ENCODE measurements around the gene PCSK6. TPM values are rescaled to one million over a fixed set of nuclear protein-coding genes. Genes with fewer than 3 reads are reported as not detected.
A peak's percentile ranks its signal among the peaks of the same experiment; 100 is the strongest.

The PCSK6 gene
- total RNA-seq, 2 experiments from 2014 or later: 1.4 to 2.1 TPM

DNA sequence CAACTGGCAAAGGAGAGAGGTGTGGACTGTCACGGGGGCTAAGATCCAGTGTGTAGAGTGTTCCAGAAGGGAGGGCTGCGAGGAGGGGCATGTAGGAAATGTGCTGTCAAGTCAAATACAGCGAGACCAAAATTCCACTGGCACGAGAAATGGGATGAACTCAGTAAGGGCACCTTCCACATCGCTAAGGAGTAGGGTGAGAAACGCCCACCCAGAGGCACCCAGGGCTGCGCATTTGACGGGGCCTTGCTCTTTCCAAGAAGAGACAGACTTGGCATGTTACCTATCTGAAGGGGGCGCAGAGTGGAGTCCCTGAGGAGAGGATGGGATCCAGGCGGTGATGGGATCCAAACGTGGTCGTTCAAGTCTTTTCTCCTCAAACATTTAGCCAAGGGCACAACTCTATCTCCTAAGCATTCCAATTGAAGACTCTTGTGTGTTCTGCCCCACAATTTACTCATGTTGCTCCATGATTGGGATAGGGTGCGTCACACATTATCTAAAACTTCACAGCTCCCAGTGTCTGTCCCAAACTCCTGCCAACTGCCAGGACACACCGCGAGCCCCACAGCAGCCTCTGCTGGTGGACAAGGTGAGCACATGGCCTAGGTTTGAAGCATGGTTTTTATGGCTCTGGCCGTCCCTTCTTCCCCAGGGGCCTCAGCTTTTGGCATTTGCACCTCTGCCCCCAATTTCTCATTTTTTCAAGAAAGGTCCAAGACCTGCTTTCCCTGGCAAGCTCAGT lies 219.9 kb downstream of the PCSK6 start:
- Mint-ChIP-seq H3K4me1 (peaks cover 1% of the 10 kb centered on the region), H3K4me3 (no peak overlapping the region), H3K36me3 (peaks cover 17% of the 10 kb centered on the region), H3K27me3 (no peaks in the 10 kb centered on the region), H3K27ac (no peak overlapping the region), H3K9me3 (no peaks in the 10 kb centered on the region)
- ATAC-seq (ENCODE audit: low read depth) (no peak), DNase-seq (no peak)
- POLR2A ChIA-PET: no interaction called here

- ATAC-seq (ENCODE audit: low read depth) (no peak), DNase-seq (no peak)
- Mint-ChIP-seq H3K4me3 (no peak overlapping the region), H3K4me1 (peaks cover 6% of the 10 kb centered on the region), H3K27ac (no peak overlapping the region), H3K9me3 (no peaks in the 10 kb centered on the region), H3K27me3 (no peaks in the 10 kb centered on the region), H3K36me3 (peaks cover 11% of the 10 kb centered on the region)
- POLR2A ChIA-PET: interaction anchor here (0.9 kb wide), 1 partner anchor 9 kb away, joined by 3 read pairs; no protein-coding TSS in a partner anchor
These were observed 222.0 kb downstream of the PCSK6 start for GRCh38 chr15:101267320-101268104.

DNA sequence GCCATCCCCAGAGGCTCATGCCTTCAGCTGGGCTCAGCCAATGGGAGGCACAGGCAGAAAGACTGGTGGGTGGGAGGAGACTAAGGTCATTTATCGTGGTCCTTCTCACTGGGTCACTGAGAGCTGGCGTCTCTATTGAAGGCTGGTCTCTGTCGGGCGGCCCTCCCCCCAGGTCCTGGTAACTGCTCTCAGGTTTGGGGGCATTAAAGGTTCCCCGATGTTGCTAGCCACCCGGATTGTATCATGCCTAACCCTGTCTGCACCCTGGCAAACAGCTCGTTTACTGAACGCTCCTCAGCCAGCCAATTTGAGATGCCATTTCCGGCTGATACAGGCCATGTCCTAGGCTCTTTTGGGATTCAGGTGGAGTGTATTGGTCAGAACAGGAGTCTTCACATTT lies 222.7 kb downstream of the PCSK6 start:
- Mint-ChIP-seq H3K27ac (no peak overlapping the region), H3K36me3 (peaks cover 10% of the 10 kb centered on the region), H3K9me3 (no peaks in the 10 kb centered on the region), H3K4me1 (peaks cover 6% of the 10 kb centered on the region), H3K27me3 (peaks cover 3% of the 10 kb centered on the region), H3K4me3 (no peak overlapping the region)
- ATAC-seq (ENCODE audit: low read depth): no peak
- POLR2A ChIA-PET: no interaction called here
- no peak for DNase-seq

DNA sequence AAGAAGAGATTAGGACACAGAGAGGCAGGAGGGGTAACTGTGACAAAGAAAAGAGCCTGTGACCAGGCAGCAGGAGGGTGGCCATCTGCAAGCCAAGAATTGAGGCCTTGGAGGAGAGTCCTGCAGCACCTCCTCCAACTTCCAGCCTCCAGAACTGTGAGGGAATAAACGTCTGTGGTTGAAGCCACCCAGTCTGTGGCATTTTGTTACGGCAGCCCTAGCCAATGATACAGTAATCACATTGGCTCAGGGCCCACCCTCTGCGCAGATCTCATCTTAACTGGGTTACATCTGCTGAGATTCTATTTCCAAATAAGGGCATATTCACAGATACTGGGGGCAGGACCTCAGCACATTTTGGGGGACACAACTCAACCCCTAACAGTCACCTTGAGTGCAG lies 223.5 kb downstream of the PCSK6 start:
- H3K27ac Mint-ChIP-seq: no peak overlapping the region
- ATAC-seq (ENCODE audit: low read depth): no peak
- POLR2A ChIA-PET: no interaction called here
- no peak for DNase-seq
- H3K27me3 Mint-ChIP-seq: peaks cover 3% of the 10 kb centered on the region
- no peaks in the 10 kb centered on the region for H3K9me3 Mint-ChIP-seq
- peaks cover 6% of the 10 kb centered on the region for H3K4me1 Mint-ChIP-seq
- peaks cover 3% of the 10 kb centered on the region for H3K36me3 Mint-ChIP-seq
- H3K4me3 Mint-ChIP-seq: no peak overlapping the region

GRCh38 chr15:101264911-101265641 lies 224.4 kb downstream of the PCSK6 start:
- POLR2A ChIA-PET: no interaction called here
- H3K9me3 Mint-ChIP-seq: no peaks in the 10 kb centered on the region
- no peak overlapping the region for H3K27ac Mint-ChIP-seq
- DNase-seq (no peak), ATAC-seq (ENCODE audit: low read depth) (no peak)
- H3K36me3 Mint-ChIP-seq: peaks cover 2% of the 10 kb centered on the region
- peaks cover 6% of the 10 kb centered on the region for H3K4me1 Mint-ChIP-seq
- H3K4me3 Mint-ChIP-seq: no peak overlapping the region
- peaks cover 3% of the 10 kb centered on the region for H3K27me3 Mint-ChIP-seq

GRCh38 chr15:101264011-101264410 lies 225.5 kb downstream of the PCSK6 start:
- no peak for ATAC-seq (ENCODE audit: low read depth)
- Mint-ChIP-seq H3K4me1 (peaks cover 6% of the 10 kb centered on the region), H3K4me3 (no peak overlapping the region), H3K9me3 (no peaks in the 10 kb centered on the region), H3K36me3 (no peaks in the 10 kb centered on the region), H3K27me3 (peaks cover 10% of the 10 kb centered on the region), H3K27ac (no peak overlapping the region)
- no peak for DNase-seq
- POLR2A ChIA-PET: no interaction called here

- DNase-seq (no peak), ATAC-seq (ENCODE audit: low read depth) (no peak)
- Mint-ChIP-seq H3K27me3 (peaks cover 14% of the 10 kb centered on the region), H3K4me1 (peaks cover 4% of the 10 kb centered on the region), H3K4me3 (no peak overlapping the region), H3K9me3 (no peaks in the 10 kb centered on the region), H3K36me3 (no peaks in the 10 kb centered on the region), H3K27ac (no peak overlapping the region)
- POLR2A ChIA-PET: interaction anchor here (1.2 kb wide), 1 partner anchor 11 kb away, joined by 5 read pairs; the partner anchor contains the start of gene CHSY1
These were observed 227.0 kb downstream of the PCSK6 start for GRCh38 chr15:101262551-101262950.

DNA sequence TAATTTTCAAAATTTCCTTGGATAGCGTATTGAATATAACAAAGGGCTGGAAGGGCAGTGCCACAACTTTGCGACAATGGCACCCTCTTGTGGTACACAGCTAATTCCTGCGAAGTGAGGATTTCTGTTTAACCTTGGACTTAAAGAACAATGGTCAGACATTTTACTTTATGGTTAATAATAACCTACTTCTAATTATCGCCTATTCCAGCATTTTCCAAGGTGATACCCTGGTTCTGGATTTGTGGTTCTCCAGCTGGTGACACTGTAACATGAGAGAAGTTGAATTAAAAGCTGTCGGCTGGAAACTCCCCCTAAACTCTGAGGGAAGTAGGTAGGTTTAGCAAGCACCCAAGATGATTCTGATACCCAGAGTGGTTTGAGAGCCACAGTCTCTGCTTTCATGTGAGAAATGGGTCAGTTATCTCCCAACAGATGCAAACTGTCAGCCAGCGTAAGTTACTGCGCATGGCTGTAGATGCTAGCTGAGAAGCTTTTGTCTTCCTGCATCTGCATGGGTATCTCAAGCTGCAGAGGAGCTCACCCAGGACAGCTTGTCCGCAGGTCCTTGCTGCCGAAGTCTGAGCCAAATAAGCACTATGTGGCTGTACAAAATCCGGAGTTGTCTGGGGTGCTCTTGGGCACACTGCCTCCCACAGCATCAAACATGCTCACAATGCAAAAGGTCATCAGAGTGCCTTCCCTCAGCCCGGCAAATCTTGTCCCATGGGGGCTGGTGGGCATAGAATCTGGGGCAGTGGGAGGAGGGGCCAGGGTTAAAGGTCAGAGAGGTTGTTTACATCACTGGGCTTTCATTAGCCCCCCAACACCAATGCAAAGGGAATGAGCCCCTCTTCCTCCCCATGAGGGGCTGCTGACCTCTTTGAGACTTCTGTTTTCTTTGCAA lies 231.0 kb downstream of the PCSK6 start:
- DNase-seq: no peak
- Mint-ChIP-seq H3K27me3 (peaks cover 14% of the 10 kb centered on the region), H3K27ac (no peak overlapping the region), H3K9me3 (no peaks in the 10 kb centered on the region), H3K4me1 (peaks cover 18% of the 10 kb centered on the region), H3K4me3 (no peak overlapping the region), H3K36me3 (no peaks in the 10 kb centered on the region)
- POLR2A ChIA-PET: interaction anchor here (1.0 kb wide), 1 partner anchor 243 kb away, joined by 3 read pairs; no protein-coding TSS in a partner anchor
- peak; percentile 51 for ATAC-seq (ENCODE audit: low read depth)

DNA sequence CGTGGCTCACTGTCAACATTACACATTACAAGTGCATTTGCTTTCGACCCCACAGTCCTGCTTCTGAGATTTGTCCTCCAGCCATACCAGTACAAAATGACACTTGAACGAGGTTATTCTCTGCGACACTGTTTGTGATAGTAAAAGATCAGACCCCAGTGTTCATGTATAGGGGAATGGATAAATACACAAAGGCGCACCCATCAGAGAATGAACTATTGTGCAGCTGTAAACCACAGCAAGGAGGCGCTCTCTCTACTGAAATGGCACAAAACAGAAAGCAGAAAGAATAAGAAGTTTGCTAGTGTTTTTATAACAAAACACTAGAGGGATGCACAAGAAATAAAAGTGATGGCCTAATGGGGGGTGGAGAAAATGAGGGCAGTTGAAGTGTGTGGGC lies 232.8 kb downstream of the PCSK6 start:
- Mint-ChIP-seq H3K36me3 (no peaks in the 10 kb centered on the region), H3K4me3 (no peak overlapping the region), H3K9me3 (no peaks in the 10 kb centered on the region), H3K4me1 (peaks cover 28% of the 10 kb centered on the region), H3K27me3 (peaks cover 10% of the 10 kb centered on the region), H3K27ac (no peak overlapping the region)
- DNase-seq (no peak), ATAC-seq (ENCODE audit: low read depth) (no peak)
- POLR2A ChIA-PET: no interaction called here

DNA sequence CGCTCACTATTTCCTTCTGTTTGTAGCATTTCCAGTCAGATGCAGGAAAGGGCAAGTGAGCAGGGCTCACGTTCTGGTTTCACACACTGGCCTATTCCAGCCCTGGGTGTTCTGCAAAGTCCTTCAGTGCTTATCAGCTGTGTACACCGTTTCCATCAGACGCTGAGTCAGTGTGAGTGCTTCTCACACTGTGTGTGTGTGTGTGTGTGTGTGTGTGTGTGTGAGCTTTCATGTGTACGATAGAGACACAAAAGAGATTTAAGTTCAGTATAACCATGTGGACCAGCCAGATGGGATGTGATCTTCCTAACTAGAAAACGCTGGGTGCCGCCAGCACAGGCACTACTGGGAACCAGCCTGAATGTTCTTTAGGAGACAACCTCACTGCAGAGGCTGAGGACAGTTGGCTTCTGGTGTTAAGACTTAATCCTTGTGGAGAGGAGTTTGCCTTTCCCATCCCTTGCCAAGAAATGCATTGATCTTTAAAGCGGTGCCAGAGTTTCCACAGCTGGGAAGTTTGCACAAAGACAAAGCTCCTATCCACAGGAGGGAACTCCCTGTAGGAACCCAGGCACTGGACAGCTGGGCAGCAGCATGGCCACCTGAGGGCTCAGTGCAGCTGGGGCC lies 233.8 kb downstream of the PCSK6 start:
- Mint-ChIP-seq H3K4me3 (no peak overlapping the region), H3K36me3 (peaks cover under 1% of the 10 kb centered on the region), H3K9me3 (no peaks in the 10 kb centered on the region), H3K4me1 (peaks cover 28% of the 10 kb centered on the region), H3K27ac (no peak overlapping the region), H3K27me3 (peaks cover 10% of the 10 kb centered on the region)
- ATAC-seq (ENCODE audit: low read depth) (no peak), DNase-seq (no peak)
- POLR2A ChIA-PET: no interaction called here

- H3K27ac Mint-ChIP-seq: no peak overlapping the region
- POLR2A ChIA-PET: interaction anchor here (0.9 kb wide), 1 partner anchor 12 kb away, joined by 3 read pairs; no protein-coding TSS in a partner anchor
- peaks cover 33% of the 10 kb centered on the region for H3K4me1 Mint-ChIP-seq
- peaks cover 10% of the 10 kb centered on the region for H3K27me3 Mint-ChIP-seq
- H3K36me3 Mint-ChIP-seq: peaks cover 5% of the 10 kb centered on the region
- no peaks in the 10 kb centered on the region for H3K9me3 Mint-ChIP-seq
- peak overlapping the region; percentile 3 for H3K4me3 Mint-ChIP-seq
- ATAC-seq (ENCODE audit: low read depth) (no peak), DNase-seq (no peak)
These were observed 234.5 kb downstream of the PCSK6 start for GRCh38 chr15:101255051-101255395.
